SK-N-SH (cell line): ENCODE results near the gene EFHB. TPM values are rescaled to one million over a fixed set of nuclear protein-coding genes. Genes with fewer than 3 reads are reported as not detected.

Experiments used
- CTCF ChIA-PET: fragments of 300-600, 350-600 bp; formaldehyde crosslinking; extraction: SDS; loops from one replicate; lab custom pipeline; 2021; lab: Yijun Ruan, JAX
- POLR2A ChIA-PET: fragments of 350-600 bp; sonication (Branson Sonifier 250); formaldehyde crosslinking; extraction: SDS; loops from one replicate; lab custom pipeline; 2020; ENCODE audit warnings: antibody characterized with exemption, inconsistent platforms; lab: Yijun Ruan, JAX
- DNase-seq: peaks from one replicate; pipeline ENCODE4 v3.0.0; 2012
- H2AFZ ChIP-seq: fragments of 200-600 bp; sonication (generic); 2 replicates; pipeline ENCODE4 v1.8.1; 2016; ENCODE audit warnings: antibody characterized with exemption, mild to moderate bottlenecking, low read depth
- H3F3A ChIP-seq: fragments of 200-600 bp; sonication (generic); replicated peaks from 2 replicates; pipeline ENCODE3; 2016; ENCODE audit warnings: antibody characterized with exemption, mild to moderate bottlenecking; ENCODE audit not compliant: insufficient read depth
- H3K27ac ChIP-seq, 2 experiments: fragments of 200-500 bp in 1 of 2; fragments of 200-600 bp in 1 of 2; sonication (Bioruptor generic) in 1 of 2; sonication (generic), shearing (Covaris generic) in 1 of 2; 2 replicates each; pipeline versions ENCODE4 v1.5.1 to v1.6.1; 2014 to 2016; ENCODE audit warnings: low read depth in 2 of 2, inconsistent platforms in 1 of 2, low read length in 1 of 2, mild to moderate bottlenecking in 1 of 2, mixed read lengths in 1 of 2
- H3K27me3 ChIP-seq: fragments of 200-600 bp; sonication (generic), shearing (Covaris generic); 2 replicates; pipeline ENCODE4 v1.6.1; 2016; ENCODE audit warnings: mixed run types; ENCODE audit not compliant: insufficient read depth
- H3K36me3 ChIP-seq, 2 experiments: fragments of 200-500 bp in 1 of 2; fragments of 200-600 bp in 1 of 2; sonication (Bioruptor generic) in 1 of 2; sonication (generic) in 1 of 2; replicated peaks in 1 of 2; 2 replicates each; pipeline versions ENCODE3 to v1.5.1; 2014 to 2016; ENCODE audit warnings: low read length in 1 of 2, mild to moderate bottlenecking in 1 of 2; ENCODE audit not compliant: insufficient read depth in 2 of 2, control insufficient read depth in 1 of 2
- H3K4me1 ChIP-seq, 2 experiments: fragments of 200-500 bp in 1 of 2; fragments of 200-600 bp in 1 of 2; sonication (Bioruptor generic) in 1 of 2; sonication (generic), shearing (Covaris generic) in 1 of 2; 2 replicates each; pipeline versions ENCODE4 v1.5.1 to v1.6.1; 2014 to 2016; ENCODE audit warnings: low read depth in 1 of 2, low read length in 1 of 2, mixed run types in 1 of 2; ENCODE audit not compliant: insufficient read depth in 2 of 2, control insufficient read depth in 1 of 2
- H3K4me2 ChIP-seq: fragments of 200-600 bp; sonication (generic), shearing (Covaris generic); 2 replicates; pipeline ENCODE4 v1.6.1; 2017; ENCODE audit warnings: mixed run types
- H3K4me3 ChIP-seq, 2 experiments: fragments of 200-500 bp in 1 of 2; fragments of 200-600 bp in 1 of 2; sonication (Bioruptor generic) in 1 of 2; sonication (generic), shearing (Covaris generic) in 1 of 2; 2 replicates each; pipeline versions ENCODE4 v1.5.1 to v1.8.1; 2014 to 2016; ENCODE audit warnings: low read depth in 2 of 2, inconsistent platforms in 1 of 2, low read length in 1 of 2, mild to moderate bottlenecking in 1 of 2, mixed read lengths in 1 of 2, moderate library complexity in 1 of 2
- H3K79me2 ChIP-seq: fragments of 200-600 bp; sonication (generic); 2 replicates; pipeline ENCODE4 v1.8.1; 2017; ENCODE audit warnings: mild to moderate bottlenecking; ENCODE audit not compliant: insufficient read depth
- H3K9ac ChIP-seq: fragments of 200-600 bp; sonication (generic); 2 replicates; pipeline ENCODE4 v1.6.1; 2017; ENCODE audit warnings: mixed run types
- H3K9me2 ChIP-seq: fragments of 200-600 bp; sonication (generic); 2 replicates; pipeline ENCODE4 v1.6.1; 2017; ENCODE audit warnings: mixed run types
- H3K9me3 ChIP-seq: fragments of 200-600 bp; sonication (generic); 2 replicates; pipeline ENCODE4 v1.6.1; 2017; ENCODE audit warnings: mixed run types, mild to moderate bottlenecking, moderate library complexity
- H4K20me1 ChIP-seq: fragments of 200-600 bp; sonication (generic); 2 replicates; pipeline ENCODE4 v1.6.1; 2017; ENCODE audit warnings: mild to moderate bottlenecking, mixed run types; ENCODE audit not compliant: insufficient read depth
- ELF1 ChIP-seq: IDR thresholded peaks from 2 replicates; pipeline ENCODE4 v1.4.0; 2012
- EP300 ChIP-seq, 2 experiments: IDR thresholded peaks; 2 replicates each; pipeline versions ENCODE4 v1.4.0 to v1.6.1; 2012; ENCODE audit warnings: borderline replicate concordance in 1 of 2, low read depth in 1 of 2, low read length in 1 of 2
- FOXM1 ChIP-seq: IDR thresholded peaks from 2 replicates; pipeline ENCODE4 v1.4.0; 2012; ENCODE audit warnings: low read depth, mild to moderate bottlenecking
- GATA2 ChIP-seq: sonication (generic); formaldehyde crosslinking; IDR thresholded peaks from 2 replicates; pipeline ENCODE4 v1.5.0; 2020; ENCODE audit warnings: mild to moderate bottlenecking, missing genetic modification reagents
- MAX ChIP-seq: IDR thresholded peaks from 2 replicates; pipeline ENCODE4 v1.4.0; 2012; ENCODE audit warnings: low read depth
- MEF2A ChIP-seq: IDR thresholded peaks from 2 replicates; pipeline ENCODE4 v1.4.0; 2012; ENCODE audit warnings: low read depth, borderline replicate concordance
- NFIC ChIP-seq: IDR thresholded peaks from 2 replicates; pipeline ENCODE4 v1.4.0; 2012; ENCODE audit warnings: borderline replicate concordance
- NRF1 ChIP-seq: IDR thresholded peaks from 2 replicates; pipeline ENCODE4 v1.6.1; 2012; ENCODE audit warnings: low read depth, mild to moderate bottlenecking, low read length
- PBX3 ChIP-seq: IDR thresholded peaks from 2 replicates; pipeline ENCODE4; 2012
- POLR2AphosphoS5 ChIP-seq: IDR thresholded peaks from 2 replicates; pipeline ENCODE4 v1.6.1; 2012; ENCODE audit warnings: low read depth, low read length
- RAD21 ChIP-seq: IDR thresholded peaks from 2 replicates; pipeline ENCODE4 v1.6.1; 2012; ENCODE audit warnings: mild to moderate bottlenecking, low read length
- REST ChIP-seq: IDR thresholded peaks from 2 replicates; pipeline ENCODE4 v1.6.1; 2012; ENCODE audit warnings: mild to moderate bottlenecking, low read depth, low read length, moderate library complexity
- RXRA ChIP-seq: IDR thresholded peaks from 2 replicates; pipeline ENCODE4 v1.4.0; 2012; ENCODE audit warnings: low read depth, mild to moderate bottlenecking, borderline replicate concordance
- SIN3A ChIP-seq: IDR thresholded peaks from 2 replicates; pipeline ENCODE4 v1.6.1; 2012; ENCODE audit warnings: low read depth, mild to moderate bottlenecking, low read length, moderate library complexity, borderline replicate concordance
- TAF1 ChIP-seq: IDR thresholded peaks from 2 replicates; pipeline ENCODE4 v1.6.1; 2012; ENCODE audit warnings: low read depth, mild to moderate bottlenecking, low read length, moderate library complexity, borderline replicate concordance
- TCF12 ChIP-seq: IDR thresholded peaks from 2 replicates; pipeline ENCODE4 v1.4.0; 2012
- USF1 ChIP-seq: IDR thresholded peaks from 2 replicates; pipeline ENCODE4 v1.4.0; 2012; ENCODE audit warnings: low read depth, borderline replicate concordance
- USF2 ChIP-seq: fragments of 150-350 bp; IDR thresholded peaks from 2 replicates; pipeline ENCODE4 v1.6.1; 2017; ENCODE audit warnings: antibody characterized with exemption, low read length, low read depth, borderline replicate concordance
- WGBS: methylation state at CpG from one replicate; pipeline ENCODE4 v1.1.6; 2017; ENCODE audit warnings: low lambda C conversion rate; 5-methylcytosine and 5-hydroxymethylcytosine counted together
- polyA plus RNA-seq, 3 experiments: library from polyadenylated mRNA; depleted of rRNA; stranded (reverse); fragments of >200 nt; gene quantifications; 2 replicates each; pipeline ENCODE4 v1.2.3, GENCODE V29; 2012

EFHB gene
- polyA plus RNA-seq (2012; rRNA removed): 0.50 and 0.58 TPM in 2 replicates
- polyA plus RNA-seq (2012; cell fraction: cytosol; rRNA removed): 0.59 and 0.94 TPM in 2 replicates
- 0.87 and 1.4 TPM in 2 replicates for polyA plus RNA-seq (2012; cell fraction: nucleus; rRNA removed)

GRCh38 chr3:19934098-19934566 is at the start of gene EFHB:
Gene EFHB, minus strand, starts transcription at chr3:19934217. Its CDS starts 199 bp downstream, at chr3:19934018.
- no peak within 1 kb of the TSS for H3K27ac ChIP-seq
- H3K9ac ChIP-seq: no peak within 1 kb of the TSS
- H3F3A ChIP-seq: peaks cover 3% of the 10 kb centered on the region
- H3K27me3 ChIP-seq: no peaks in the 10 kb centered on the region
- CTCF ChIA-PET: no interaction called here
- H3K4me3 ChIP-seq: no peak within 1 kb of the TSS
- H2AFZ ChIP-seq: no peak within 1 kb of the TSS
- no peaks in the 10 kb centered on the region for H3K9me3 ChIP-seq
- POLR2A ChIA-PET: no interaction called here
- H3K9me2 ChIP-seq: no peaks in the 10 kb centered on the region
- WGBS: 32% methylated on average over 5 of the region's 5 CpGs
- TF ChIP-seq EP300 (IDR thresholded peaks at IDR 0.05; ENCODE audit: borderline replicate concordance in 1 of 2, low read depth in 1 of 2, low read length in 1 of 2) (no peak), GATA2 (CRISPR knock-in tag) (no peak), SIN3A (no peak), NRF1 (no peak), MEF2A (no peak), USF2 (no peak), ELF1 (no peak), RXRA (no peak), POLR2AphosphoS5 (no peak), NFIC (no peak), TAF1 (no peak), USF1 (no peak)
- no peaks in the 10 kb centered on the region for H3K79me2 ChIP-seq
- H3K36me3 ChIP-seq: no peaks in the 10 kb centered on the region
- peak; percentile 59 for DNase-seq
- peaks cover 0 to 4% of the 10 kb centered on the region in 2 experiments; a peak in 1 of 4 replicates for H3K4me1 ChIP-seq
- no peak within 1 kb of the TSS for H3K4me2 ChIP-seq
- no peaks in the 10 kb centered on the region for H4K20me1 ChIP-seq

GRCh38 chr3:19972054-19972453 is 38.0 kb upstream of the EFHB start:
- DNase-seq: no peak
- peaks cover 88% of the 10 kb centered on the region for H3K79me2 ChIP-seq
- H3K9me2 ChIP-seq: no peaks in the 10 kb centered on the region
- CTCF ChIA-PET: no interaction called here
- no peak overlapping the region for H2AFZ ChIP-seq
- no peaks in the 10 kb centered on the region for H3K9me3 ChIP-seq
- H3K9ac ChIP-seq: no peak overlapping the region
- WGBS: 53% methylated on average over 3 of the region's 3 CpGs
- H3K27ac ChIP-seq: no peak overlapping the region
- TF ChIP-seq MAX: no peak
- no peak for TF ChIP-seq RAD21
- TF ChIP-seq PBX3: no peak
- TF ChIP-seq TCF12: no peak
- no peak for TF ChIP-seq REST
- no peak for TF ChIP-seq ELF1
- TF ChIP-seq FOXM1: no peak
- TF ChIP-seq, all 33 proteins: peak for 0
- Histone ChIP-seq H3K4me2 (no peak overlapping the region), H4K20me1 (peaks cover 66% of the 10 kb centered on the region), H3K4me3 (no peak overlapping the region), H3K36me3 (peaks cover 27 to 43% of the 10 kb centered on the region in 2 experiments), H3K4me1 (no peaks in the 10 kb centered on the region), H3K27me3 (no peaks in the 10 kb centered on the region), H3F3A (no peaks in the 10 kb centered on the region)
- POLR2A ChIA-PET: no interaction called here
